GM10266 (cell line): Measurements from ENCODE around the gene NACAD.

Experiments
- DNase-seq: peaks from one replicate; pipeline ENCODE4 v3.0.0; 2012; ENCODE audit errors: extremely low spot score
- CTCF ChIP-seq: IDR thresholded peaks from 2 replicates; pipeline ENCODE4 v1.5.1; 2012; ENCODE audit warnings: mild to moderate bottlenecking, low read depth; ENCODE audit not compliant: control insufficient read depth, insufficient read depth; ENCODE audit errors: missing control alignments

NACAD gene, protein sequence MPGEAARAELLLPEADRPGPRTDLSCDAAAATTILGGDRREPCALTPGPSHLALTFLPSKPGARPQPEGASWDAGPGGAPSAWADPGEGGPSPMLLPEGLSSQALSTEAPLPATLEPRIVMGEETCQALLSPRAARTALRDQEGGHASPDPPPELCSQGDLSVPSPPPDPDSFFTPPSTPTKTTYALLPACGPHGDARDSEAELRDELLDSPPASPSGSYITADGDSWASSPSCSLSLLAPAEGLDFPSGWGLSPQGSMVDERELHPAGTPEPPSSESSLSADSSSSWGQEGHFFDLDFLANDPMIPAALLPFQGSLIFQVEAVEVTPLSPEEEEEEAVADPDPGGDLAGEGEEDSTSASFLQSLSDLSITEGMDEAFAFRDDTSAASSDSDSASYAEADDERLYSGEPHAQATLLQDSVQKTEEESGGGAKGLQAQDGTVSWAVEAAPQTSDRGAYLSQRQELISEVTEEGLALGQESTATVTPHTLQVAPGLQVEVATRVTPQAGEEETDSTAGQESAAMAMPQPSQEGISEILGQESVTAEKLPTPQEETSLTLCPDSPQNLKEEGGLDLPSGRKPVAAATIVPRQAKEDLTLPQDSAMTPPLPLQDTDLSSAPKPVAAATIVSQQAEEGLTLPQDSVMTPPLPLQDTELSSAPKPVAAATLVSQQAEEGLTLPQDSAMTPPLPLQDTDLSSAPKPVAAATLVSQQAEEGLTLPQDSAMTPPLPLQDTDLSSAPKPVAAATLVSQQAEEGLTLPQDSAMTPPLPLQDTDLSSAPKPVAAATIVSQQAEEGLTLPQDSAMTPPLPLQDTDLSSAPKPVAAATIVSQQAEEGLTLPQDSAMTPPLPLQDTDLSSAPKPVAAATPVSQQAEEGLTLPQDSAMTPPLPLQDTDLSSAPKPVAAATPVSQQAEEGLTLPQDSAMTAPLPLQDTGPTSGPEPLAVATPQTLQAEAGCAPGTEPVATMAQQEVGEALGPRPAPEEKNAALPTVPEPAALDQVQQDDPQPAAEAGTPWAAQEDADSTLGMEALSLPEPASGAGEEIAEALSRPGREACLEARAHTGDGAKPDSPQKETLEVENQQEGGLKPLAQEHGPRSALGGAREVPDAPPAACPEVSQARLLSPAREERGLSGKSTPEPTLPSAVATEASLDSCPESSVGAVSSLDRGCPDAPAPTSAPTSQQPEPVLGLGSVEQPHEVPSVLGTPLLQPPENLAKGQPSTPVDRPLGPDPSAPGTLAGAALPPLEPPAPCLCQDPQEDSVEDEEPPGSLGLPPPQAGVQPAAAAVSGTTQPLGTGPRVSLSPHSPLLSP (N-terminal part only)

DNA sequence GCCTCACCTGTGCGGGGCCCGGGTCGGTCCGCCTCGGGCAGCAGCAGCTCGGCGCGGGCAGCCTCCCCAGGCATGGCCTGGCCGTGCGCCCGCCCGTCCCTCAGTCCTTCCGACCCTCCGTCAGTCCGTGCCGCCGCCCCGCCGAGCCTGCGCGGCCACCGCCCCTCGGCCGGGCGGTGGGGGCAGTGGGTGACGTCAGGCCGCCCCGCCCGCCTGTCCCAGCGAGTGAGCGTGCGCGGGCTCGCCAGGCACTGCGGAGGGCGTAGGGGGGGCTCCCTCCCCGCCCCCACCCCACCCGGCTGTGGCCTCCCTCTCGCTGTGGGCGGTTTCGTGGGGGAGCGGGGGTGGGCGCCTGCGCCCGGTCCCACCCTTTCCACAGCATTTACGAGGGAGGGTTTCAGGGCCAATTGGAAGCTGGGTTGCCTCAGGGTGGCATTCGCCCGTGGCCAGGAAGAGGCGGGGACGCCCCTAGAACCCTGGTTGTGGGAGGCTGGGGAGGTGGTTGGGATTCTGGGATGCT, at the start of gene NACAD:
TSS of gene NACAD (minus strand) at position 149 of the 520 bp plus-strand sequence. CDS start at position 74, 75 bp downstream.
- peak; percentile 63 for DNase-seq
- TF ChIP-seq CTCF, result no peak

GRCh38 chr7:45136106-45137060, 47.6 kb upstream of the NACAD start:
- peak; percentile 93 for TF ChIP-seq CTCF
- peak; percentile 82 for DNase-seq

DNA sequence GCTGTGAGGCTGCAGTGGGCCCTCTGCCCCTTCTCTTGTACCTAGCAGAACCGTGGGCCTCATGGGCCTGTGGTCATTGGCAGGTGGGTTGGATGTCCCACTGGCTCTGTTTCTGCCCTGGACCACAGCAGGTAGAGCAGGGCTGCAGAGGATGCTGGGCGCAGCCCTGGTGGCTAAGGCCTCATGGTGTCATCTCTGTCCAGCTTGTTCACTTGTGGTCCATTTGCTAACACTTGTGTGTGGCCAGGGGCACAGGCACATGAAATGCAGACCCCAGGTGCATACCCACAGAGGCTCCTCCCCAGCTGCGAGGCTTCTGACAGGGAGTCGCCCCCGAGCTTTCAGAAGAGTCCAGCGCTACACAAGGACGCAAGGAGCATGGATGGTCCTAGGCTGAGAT, 45.1 kb upstream of the NACAD start:
- DNase-seq, result no peak
- no peak for TF ChIP-seq CTCF

DNA sequence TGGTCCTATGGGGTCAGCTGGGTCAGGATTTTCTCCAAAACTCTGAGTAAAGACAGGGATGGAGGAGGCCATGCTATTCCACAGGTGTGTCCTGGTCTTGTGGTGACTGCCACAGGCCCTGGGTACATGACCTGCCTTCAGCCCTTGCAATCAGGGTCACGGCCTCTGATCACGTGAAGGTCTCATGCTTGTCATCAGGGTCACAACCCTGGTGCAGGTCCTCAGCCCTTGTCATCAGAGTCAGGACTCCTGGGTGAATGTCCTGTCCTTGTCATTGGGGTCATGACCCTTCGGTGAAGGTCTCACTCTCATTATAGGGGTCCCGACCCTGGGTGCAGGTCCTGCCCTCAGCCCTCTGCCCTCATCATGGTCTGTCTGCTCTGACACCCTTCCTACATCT, 44.6 kb upstream of the NACAD start:
- no peak for TF ChIP-seq CTCF
- no peak for DNase-seq

DNA sequence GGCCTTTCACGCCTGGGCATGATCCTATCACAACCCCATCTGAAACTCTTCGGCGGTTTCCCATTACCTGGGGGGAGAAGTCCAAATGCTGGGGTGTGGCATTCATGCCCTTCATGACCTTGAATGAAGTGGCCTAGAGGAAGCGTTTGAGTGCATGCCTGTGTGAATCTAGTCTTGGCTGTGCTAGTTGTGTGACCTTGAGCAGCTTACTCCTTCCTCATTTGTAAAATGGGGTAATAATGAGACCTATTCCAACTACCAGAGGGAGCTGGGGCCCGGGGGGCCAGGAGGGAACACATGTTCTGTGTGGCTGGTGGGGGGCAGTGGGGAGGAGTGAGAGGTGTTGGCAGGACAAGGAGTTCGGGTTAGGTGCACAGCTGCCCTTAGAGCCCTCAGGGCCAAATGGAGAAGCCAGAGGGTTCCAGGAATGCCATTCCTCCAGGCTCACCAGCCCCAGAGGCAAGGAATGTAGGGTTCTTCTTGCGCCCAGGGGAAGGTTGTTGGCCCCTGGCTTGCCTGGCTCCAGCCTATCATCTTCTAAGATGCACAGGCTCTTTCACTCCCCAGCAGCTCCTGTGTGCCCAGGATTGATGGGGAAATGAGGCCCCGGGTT, 44.0 kb upstream of the NACAD start:
- no peak for TF ChIP-seq CTCF
- DNase-seq, result no peak
